CD4-positive, alpha-beta T cell (primary cell): ENCODE results near the gene NRROS. TPM values are rescaled to one million over a fixed set of nuclear protein-coding genes. Genes with fewer than 3 reads are reported as not detected.

Experiments
- ATAC-seq: fragments of 200-7000 bp; cut with Tn5 transposase; one replicate; pipeline ENCODE4 v1.10.0; 2022; ENCODE audit warnings: mild to moderate bottlenecking; ENCODE audit not compliant: poor library complexity
- CTCF ChIA-PET: fragments of 350-600 bp; sonication (Branson Sonifier 250); formaldehyde crosslinking; loops from one replicate; lab custom pipeline; 2021; ENCODE audit warnings: antibody characterized with exemption, inconsistent platforms; lab: Charles Lee
- POLR2A ChIA-PET: fragments of 350-600 bp; sonication (Branson Sonifier 250); formaldehyde crosslinking; loops from one replicate; lab custom pipeline; 2021; ENCODE audit warnings: antibody characterized with exemption, inconsistent platforms; lab: Charles Lee
- DNase-seq, 14 experiments: peaks; one replicate each; pipeline ENCODE4 v3.0.0-alpha.2; 2013 to 2020; ENCODE audit warnings: mixed read lengths in 2 of 14
- H3K27ac ChIP-seq, 2 donors: one replicate each; pipeline versions ENCODE4 v1.5.1 to v1.7.0; 2013; ENCODE audit warnings: low read length in 2 of 2, low read depth in 1 of 2, mild to moderate bottlenecking in 1 of 2
- H3K27me3 ChIP-seq, 2 experiments: 1 replicate in 1 of 2; 2 replicates in 1 of 2; pipeline versions ENCODE4 v1.6.1 to v1.7.0; 2013; ENCODE audit warnings: low read length in 2 of 2, control low read depth in 1 of 2, mild to moderate bottlenecking in 1 of 2, moderate library complexity in 1 of 2; ENCODE audit not compliant: insufficient read depth in 2 of 2, control insufficient read depth in 1 of 2
- H3K36me3 ChIP-seq: one replicate; pipeline ENCODE4 v1.6.1; 2013; ENCODE audit warnings: low read length, control low read depth; ENCODE audit not compliant: insufficient read depth
- H3K4me1 ChIP-seq: one replicate; pipeline ENCODE4 v1.6.1; 2013; ENCODE audit warnings: low read length, control low read depth; ENCODE audit not compliant: insufficient read depth
- H3K4me3 ChIP-seq: one replicate; pipeline ENCODE4 v1.5.1; 2013; ENCODE audit warnings: mild to moderate bottlenecking, low read length, moderate library complexity
- H3K9me3 ChIP-seq, 2 experiments: 1 replicate in 1 of 2; 2 replicates in 1 of 2; pipeline versions ENCODE4 v1.6.1 to v1.7.0; 2013; ENCODE audit warnings: low read length in 2 of 2, mild to moderate bottlenecking in 2 of 2, control low read depth in 1 of 2, moderate library complexity in 1 of 2; ENCODE audit not compliant: control insufficient read depth in 1 of 2, insufficient read depth in 1 of 2
- H3K27ac Mint-ChIP-seq: one replicate; pipeline ENCODE4 v1.8.0; 2020; ENCODE audit warnings: mixed read lengths
- H3K27me3 Mint-ChIP-seq: one replicate; pipeline ENCODE4 v1.8.0; 2021; ENCODE audit warnings: mixed read lengths
- H3K36me3 Mint-ChIP-seq: one replicate; pipeline ENCODE4 v1.8.0; 2021; ENCODE audit warnings: low read depth, mixed read lengths
- H3K4me1 Mint-ChIP-seq: one replicate; pipeline ENCODE4 v1.8.0; 2021; ENCODE audit warnings: low read depth, mixed read lengths
- H3K4me3 Mint-ChIP-seq: one replicate; pipeline ENCODE4 v1.8.0; 2020; ENCODE audit warnings: mild to moderate bottlenecking, mixed read lengths
- H3K9me3 Mint-ChIP-seq: one replicate; pipeline ENCODE4 v1.8.0; 2020; ENCODE audit warnings: mixed read lengths
- CTCF ChIP-seq: fragments of 200-600 bp; IDR thresholded peaks from one replicate; pipeline ENCODE4 v1.8.0; 2022; ENCODE audit warnings: antibody characterized with exemption, mild to moderate bottlenecking
- intact Hi-C, 2 experiments: fragments of 100-400 bp; cut with DNase I in 1 of 2; cut with micrococcal nuclease in 1 of 2; formaldehyde crosslinking; loops; one replicate each; pipeline versions ENCODE4 v1.15.1 to v1.9.0; 2023 to 2025; cut with DNase I, micrococcal nuclease
- total RNA-seq, 174 experiments: library from RNA in 2 of 174; stranded (reverse) in 2 of 174; gene quantifications; one replicate each; pipeline ENCODE4 v1.2.3 and lab custom pipeline; 2021 to 2026

NRROS gene
- total RNA-seq, 2 experiments from 2014 or later = 7.4 to 8.4 TPM

- Histone ChIP-seq H3K27ac (no peak overlapping the region), H3K4me1 (peaks cover 38% of the 10 kb centered on the region), H3K27me3 (no peaks in the 10 kb centered on the region), H3K36me3 (peaks cover 45% of the 10 kb centered on the region), H3K4me3 (no peak overlapping the region), H3K9me3 (no peaks in the 10 kb centered on the region)
- ChIA-PET POLR2A (interaction anchor here (2.1 kb wide), 1 partner anchor 11 kb away, joined by 5 read pairs; no protein-coding TSS in a partner anchor), CTCF (no interaction called here)
- TF ChIP-seq CTCF = no peak
- Mint-ChIP-seq H3K27ac (peak overlapping the region; percentile 73), H3K9me3 (no peaks in the 10 kb centered on the region), H3K36me3 (peaks cover 46% of the 10 kb centered on the region), H3K4me3 (no peak overlapping the region), H3K4me1 (peaks cover 31% of the 10 kb centered on the region), H3K27me3 (no peaks in the 10 kb centered on the region)
- intact Hi-C loops = no loop called here
- DNase-seq = peak in 1 of 14 experiments; percentile 19
- ATAC-seq = no peak
These were observed 12.3 kb downstream of the NRROS start for GRCh38 chr3:196651819-196652218.

GRCh38 chr3:196652961-196653795 is 13.7 kb downstream of the NRROS start:
- ATAC-seq (no peak), DNase-seq (no peak)
- Histone ChIP-seq H3K4me1 (peaks cover 33% of the 10 kb centered on the region), H3K9me3 (no peaks in the 10 kb centered on the region), H3K27me3 (no peaks in the 10 kb centered on the region), H3K36me3 (peaks cover 52% of the 10 kb centered on the region), H3K27ac (no peak overlapping the region), H3K4me3 (no peak overlapping the region)
- no peak for TF ChIP-seq CTCF
- Mint-ChIP-seq H3K36me3 (peaks cover 50% of the 10 kb centered on the region), H3K4me3 (no peak overlapping the region), H3K27ac (peak overlapping the region; percentile 73), H3K27me3 (no peaks in the 10 kb centered on the region), H3K4me1 (peaks cover 23% of the 10 kb centered on the region), H3K9me3 (no peaks in the 10 kb centered on the region)
- ChIA-PET POLR2A (no interaction called here), CTCF (interaction anchor here (1.1 to 1.3 kb wide), 2 partner anchors 39 to 41 kb away, joined by 3 to 5 read pairs; no protein-coding TSS in a partner anchor)
- intact Hi-C loops = no loop called here

- H3K27ac Mint-ChIP-seq = peak overlapping the region; percentile 73
- ATAC-seq (no peak), DNase-seq (no peak)
- peaks cover 23% of the 10 kb centered on the region for H3K4me1 ChIP-seq
- no peak overlapping the region for H3K4me3 ChIP-seq
- TF ChIP-seq CTCF = no peak
- CTCF ChIA-PET = interaction anchor here (1.1 to 1.3 kb wide), 2 partner anchors 40 to 42 kb away, joined by 3 to 5 read pairs; no protein-coding TSS in a partner anchor
- H3K27ac ChIP-seq = no peak overlapping the region
- intact Hi-C loops = no loop called here
- H3K9me3 ChIP-seq = no peaks in the 10 kb centered on the region
- no peak overlapping the region for H3K4me3 Mint-ChIP-seq
- peaks cover 22% of the 10 kb centered on the region for H3K4me1 Mint-ChIP-seq
- H3K9me3 Mint-ChIP-seq = no peaks in the 10 kb centered on the region
- POLR2A ChIA-PET = interaction anchor here (0.5 kb wide), 1 partner anchor 90 kb away, joined by 3 read pairs; no protein-coding TSS in a partner anchor
- peaks cover 51% of the 10 kb centered on the region for H3K36me3 Mint-ChIP-seq
- H3K27me3 ChIP-seq = no peaks in the 10 kb centered on the region
- H3K27me3 Mint-ChIP-seq = no peaks in the 10 kb centered on the region
- H3K36me3 ChIP-seq = peaks cover 52% of the 10 kb centered on the region
These were observed 14.7 kb downstream of the NRROS start for GRCh38 chr3:196654006-196654734.
